Tibial nerve (tissue), 4 donors: ENCODE results near the gene TMLHE.
"Not testable (repeated sequence)": the region's sequence is repeated elsewhere in the genome, so short reads cannot be mapped to it uniquely, and the experiment has no call there.

Experiments used
- CTCF ChIP-seq, 5 experiments: fragments of 200-600 bp in 3 of 5; fragments of 450-650 bp in 2 of 5; sonication (generic) in 3 of 5; IDR thresholded peaks; one replicate each; pipeline ENCODE4 v1.5.1; 2016 to 2019; ENCODE audit warnings: antibody characterized with exemption in 5 of 5, mild to moderate bottlenecking in 3 of 5, moderate library complexity in 2 of 5
- EP300 ChIP-seq, 2 donors: sonication (generic); formaldehyde crosslinking; IDR thresholded peaks; one replicate each; pipeline ENCODE4 v1.6.1; 2017; ENCODE audit warnings: antibody characterized with exemption in 2 of 2, mild to moderate bottlenecking in 1 of 2
- POLR2A ChIP-seq, 2 donors: fragments of 450-650 bp; IDR thresholded peaks; one replicate each; pipeline ENCODE4 v1.6.1; 2017; ENCODE audit warnings: antibody characterized with exemption in 2 of 2, mild to moderate bottlenecking in 2 of 2, moderate library complexity in 2 of 2

- not testable (repeated sequence) for TF ChIP-seq CTCF, POLR2A, EP300 (IDR thresholded peaks at IDR 0.05)
These were observed 85.7 kb downstream of the TMLHE start for GRCh38 chrX:155527023-155527422.
